ENCODE data around the gene BORCS6. TPM values are rescaled to one million over a fixed set of nuclear protein-coding genes. Genes with fewer than 3 reads are reported as not detected.

Gene BORCS6
- total and polyA plus RNA-seq, 4 donors, result 4.1 to 6.8 (median 5.7) TPM

- DNase-seq (ENCODE audit: low spot score), result no peak
- peaks cover 44 to 77% (median 75%) of the 10 kb centered on the region in 4 donors for H3K36me3 ChIP-seq (ENCODE audit: control insufficient read depth in 4 of 4, insufficient read depth in 3 of 4, low read depth in 1 of 4, low read length in 3 of 4)
- H3K27me3 ChIP-seq (ENCODE audit: control insufficient read depth in 4 of 4, insufficient read depth in 4 of 4, low read length in 3 of 4), result no peaks in the 10 kb centered on the region
- H3K9ac ChIP-seq (ENCODE audit: low read depth in 1 of 2, low read length in 2 of 2), result no peak overlapping the region
- TF ChIP-seq ATF3 (IDR thresholded peaks at IDR 0.05) (no peak), EGR1 (IDR thresholded peaks at IDR 0.05; ENCODE audit: low read depth in 2 of 2) (no peak), MAX (IDR thresholded peaks at IDR 0.05) (no peak), FOXA1 (IDR thresholded peaks at IDR 0.05) (no peak), HNF4A (conservative IDR thresholded peaks at IDR 0.05) (no peak), SP1 (IDR thresholded peaks at IDR 0.05) (no peak), YY1 (IDR thresholded peaks at IDR 0.05) (no peak), JUND (IDR thresholded peaks at IDR 0.05) (no peak), FOXA2 (IDR thresholded peaks at IDR 0.05) (no peak), RXRA (IDR thresholded peaks at IDR 0.05) (no peak), TAF1 (conservative IDR thresholded peaks at IDR 0.05) (no peak), CTCF (IDR thresholded peaks at IDR 0.05; ENCODE audit: low read depth, low read length, missing input control) (no peak), NR2F2 (IDR thresholded peaks at IDR 0.05) (no peak), HNF4G (IDR thresholded peaks at IDR 0.05) (no peak)
- TF ChIP-seq, protein P1, sequence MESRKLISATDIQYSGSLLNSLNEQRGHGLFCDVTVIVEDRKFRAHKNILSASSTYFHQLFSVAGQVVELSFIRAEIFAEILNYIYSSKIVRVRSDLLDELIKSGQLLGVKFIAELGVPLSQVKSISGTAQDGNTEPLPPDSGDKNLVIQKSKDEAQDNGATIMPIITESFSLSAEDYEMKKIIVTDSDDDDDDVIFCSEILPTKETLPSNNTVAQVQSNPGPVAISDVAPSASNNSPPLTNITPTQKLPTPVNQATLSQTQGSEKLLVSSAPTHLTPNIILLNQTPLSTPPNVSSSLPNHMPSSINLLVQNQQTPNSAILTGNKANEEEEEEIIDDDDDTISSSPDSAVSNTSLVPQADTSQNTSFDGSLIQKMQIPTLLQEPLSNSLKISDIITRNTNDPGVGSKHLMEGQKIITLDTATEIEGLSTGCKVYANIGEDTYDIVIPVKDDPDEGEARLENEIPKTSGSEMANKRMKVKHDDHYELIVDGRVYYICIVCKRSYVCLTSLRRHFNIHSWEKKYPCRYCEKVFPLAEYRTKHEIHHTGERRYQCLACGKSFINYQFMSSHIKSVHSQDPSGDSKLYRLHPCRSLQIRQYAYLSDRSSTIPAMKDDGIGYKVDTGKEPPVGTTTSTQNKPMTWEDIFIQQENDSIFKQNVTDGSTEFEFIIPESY (IDR thresholded peaks at IDR 0.05), result no peak
- no peak overlapping the region for H3K4me3 ChIP-seq (ENCODE audit: low read depth in 1 of 3, low read length in 3 of 3)
- no peaks in the 10 kb centered on the region for H3K9me3 ChIP-seq (ENCODE audit: control insufficient read depth in 4 of 4, low read length in 3 of 4)
- H3K4me1 ChIP-seq (ENCODE audit: control insufficient read depth in 4 of 4, insufficient read depth in 4 of 4, low read length in 3 of 4), result peaks cover 0 to 9% (median 0%) of the 10 kb centered on the region in 4 donors
- WGBS, result 85% methylated on average over 15 of the region's 15 CpGs
- H3K27ac ChIP-seq (ENCODE audit: low read depth in 1 of 2, low read length in 2 of 2), result no peak overlapping the region
These were observed 46.9 kb downstream of the BORCS6 start for GRCh38 chr17:8142887-8143580.

DNA sequence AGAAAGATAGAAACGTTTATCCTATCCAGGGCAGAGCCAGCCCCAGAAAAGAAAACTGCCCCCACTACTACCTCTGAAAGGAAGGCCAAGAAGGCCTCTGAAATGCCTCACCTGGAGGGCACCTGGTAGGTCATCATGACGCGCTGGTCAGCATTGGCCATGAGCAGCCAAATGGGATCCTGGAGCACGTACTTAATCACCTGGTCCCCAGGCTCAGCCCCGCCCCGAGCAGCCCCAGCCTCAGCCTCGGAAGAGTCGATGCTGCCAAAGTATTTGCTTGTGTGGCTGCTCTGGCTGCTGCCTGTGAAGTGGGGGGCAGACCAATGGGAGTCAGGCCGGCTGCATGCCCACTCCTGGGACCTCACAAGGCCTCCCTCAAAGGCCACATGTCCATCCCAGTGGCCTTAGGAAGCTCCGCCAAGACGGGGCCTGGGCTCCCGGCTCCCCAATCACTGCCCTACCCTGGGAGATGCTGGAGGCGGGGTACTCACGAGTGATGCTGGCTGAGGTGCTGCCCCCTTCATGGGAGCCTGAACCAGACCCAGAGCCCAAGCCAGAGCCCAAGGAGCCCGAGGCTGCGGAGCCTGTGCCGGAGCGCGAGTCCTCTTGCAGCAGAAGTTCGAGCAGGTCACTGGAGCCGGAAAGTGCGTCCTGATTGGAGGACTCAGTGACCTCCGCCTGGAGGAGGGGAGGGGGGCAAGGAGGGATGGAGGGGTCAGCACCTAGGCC is 47.7 kb downstream of the BORCS6 start:
- WGBS, result 91% methylated on average over 23 of the region's 23 CpGs
- no peak overlapping the region for H3K27ac ChIP-seq (ENCODE audit: low read depth in 1 of 2, low read length in 2 of 2)
- no peaks in the 10 kb centered on the region for H3K9me3 ChIP-seq (ENCODE audit: control insufficient read depth in 4 of 4, low read length in 3 of 4)
- no peaks in the 10 kb centered on the region for H3K27me3 ChIP-seq (ENCODE audit: control insufficient read depth in 4 of 4, insufficient read depth in 4 of 4, low read length in 3 of 4)
- H3K36me3 ChIP-seq (ENCODE audit: control insufficient read depth in 4 of 4, insufficient read depth in 3 of 4, low read depth in 1 of 4, low read length in 3 of 4), result peaks cover 37 to 70% (median 69%) of the 10 kb centered on the region in 4 donors
- DNase-seq (ENCODE audit: low spot score), result no peak
- H3K4me3 ChIP-seq (ENCODE audit: low read depth in 1 of 3, low read length in 3 of 3), result no peak overlapping the region
- peaks cover 0 to 9% (median 0%) of the 10 kb centered on the region in 4 donors for H3K4me1 ChIP-seq (ENCODE audit: control insufficient read depth in 4 of 4, insufficient read depth in 4 of 4, low read length in 3 of 4)
- TF ChIP-seq ATF3 (IDR thresholded peaks at IDR 0.05), result no peak
- no peak for TF ChIP-seq HNF4A (conservative IDR thresholded peaks at IDR 0.05)
- TF ChIP-seq HNF4G (IDR thresholded peaks at IDR 0.05), result no peak
- no peak for TF ChIP-seq TAF1 (conservative IDR thresholded peaks at IDR 0.05)
- TF ChIP-seq SP1 (IDR thresholded peaks at IDR 0.05), result no peak
- no peak for TF ChIP-seq EGR1 (IDR thresholded peaks at IDR 0.05; ENCODE audit: low read depth in 2 of 2)
- TF ChIP-seq FOXA2 (IDR thresholded peaks at IDR 0.05), result no peak
- TF ChIP-seq CTCF (IDR thresholded peaks at IDR 0.05; ENCODE audit: low read depth, low read length, missing input control), result no peak
- no peak for TF ChIP-seq NR2F2 (IDR thresholded peaks at IDR 0.05)
- TF ChIP-seq RXRA (IDR thresholded peaks at IDR 0.05), result no peak
- TF ChIP-seq MAX (IDR thresholded peaks at IDR 0.05), result no peak
- TF ChIP-seq FOXA1 (IDR thresholded peaks at IDR 0.05), result no peak
- TF ChIP-seq, protein P1 (IDR thresholded peaks at IDR 0.05), result no peak
- no peak for TF ChIP-seq RAD21 (IDR thresholded peaks at IDR 0.05)
- no peak overlapping the region for H3K9ac ChIP-seq (ENCODE audit: low read depth in 1 of 2, low read length in 2 of 2)

Measured in liver (tissue), 9 donors.